HG02943 (cell line): ENCODE results near the gene LAMC3.

Experiments
- ATAC-seq: cut with Tn5 transposase; IDR thresholded peaks from one replicate; pipeline ENCODE4 v1.9.1; 2021; ENCODE audit warnings: mild to moderate bottlenecking, low read depth, moderate library complexity; ENCODE audit not compliant: unreplicated experiment

The LAMC3 gene

DNA sequence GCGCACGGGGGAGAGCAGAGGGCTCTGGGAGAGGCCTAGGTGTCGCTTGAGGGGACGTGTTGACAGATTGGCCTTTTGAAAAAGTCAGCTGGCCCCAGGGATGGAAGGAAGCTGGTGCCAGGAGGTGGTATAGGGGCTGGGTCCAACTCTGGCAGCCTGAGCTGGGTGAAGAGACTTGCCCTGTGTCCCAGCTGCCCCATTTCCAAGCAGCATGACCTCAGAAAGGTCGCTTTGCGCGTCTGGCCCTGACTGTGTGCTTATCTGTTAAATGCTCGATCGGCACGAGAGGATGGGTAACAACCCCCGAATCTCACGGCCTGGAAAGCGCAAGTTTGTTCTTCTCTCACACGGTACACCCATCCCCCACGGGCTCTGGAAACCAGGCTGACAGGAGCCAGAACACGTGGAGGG lies 31.2 kb upstream of the LAMC3 start:
- ATAC-seq = no peak

DNA sequence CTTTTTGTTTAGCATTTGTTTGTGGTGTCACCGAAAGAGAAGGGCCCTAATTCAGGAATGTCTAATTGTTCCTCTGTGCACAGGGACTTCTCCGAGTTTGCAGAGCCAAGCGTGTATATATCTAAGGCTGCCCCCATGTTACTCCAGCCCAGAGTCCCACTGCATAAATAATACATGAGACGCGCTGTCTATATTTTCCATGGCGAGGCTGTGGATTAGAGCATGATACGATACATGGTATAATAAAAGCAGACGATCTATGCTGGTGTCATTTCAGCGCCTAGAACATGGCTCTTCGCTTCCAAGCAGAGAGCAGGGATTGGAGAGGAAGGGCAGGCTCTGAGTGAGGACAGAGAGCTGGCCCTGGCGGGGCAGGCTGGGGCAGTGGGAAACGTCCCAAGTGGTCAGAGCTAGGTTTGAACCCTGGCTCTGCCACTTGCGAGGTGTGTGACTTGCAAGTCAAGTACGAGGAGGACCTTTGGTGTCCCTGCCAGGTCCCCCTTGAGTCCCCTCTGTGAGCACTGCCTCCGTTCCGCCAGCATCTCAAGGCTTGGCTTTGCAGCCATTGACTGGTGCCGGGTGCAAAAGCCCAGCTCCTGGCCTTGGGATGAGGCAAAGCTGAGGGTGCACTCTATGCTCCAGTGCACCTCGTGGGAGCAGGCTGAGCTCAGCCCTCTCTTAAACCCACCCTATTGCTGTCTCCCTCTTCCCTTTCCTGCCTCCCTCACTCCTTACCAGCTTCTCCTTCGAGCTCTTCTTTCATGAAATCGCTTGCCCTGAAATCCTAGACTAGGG lies 29.2 kb upstream of the LAMC3 start:
- ATAC-seq = no peak

DNA sequence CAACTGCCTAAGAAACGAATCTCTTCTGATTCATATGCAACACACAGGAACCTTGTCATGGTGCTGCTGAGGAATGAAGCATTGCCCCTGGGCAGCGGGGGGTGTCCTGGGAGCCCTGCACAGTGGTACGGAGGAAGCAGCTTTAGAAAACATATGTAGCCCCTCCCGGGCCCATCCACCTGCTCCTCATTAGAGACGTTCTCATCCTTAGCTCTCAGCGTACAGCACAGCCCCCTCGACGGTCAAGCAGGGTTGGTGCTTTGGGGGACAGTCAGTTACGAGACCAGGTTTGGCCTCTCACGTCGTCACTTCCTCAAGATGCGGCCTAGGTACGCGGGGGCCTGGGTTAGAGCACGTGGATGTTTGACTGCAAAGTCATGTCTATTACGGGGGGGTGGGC lies 28.4 kb upstream of the LAMC3 start:
- ATAC-seq = no peak

DNA sequence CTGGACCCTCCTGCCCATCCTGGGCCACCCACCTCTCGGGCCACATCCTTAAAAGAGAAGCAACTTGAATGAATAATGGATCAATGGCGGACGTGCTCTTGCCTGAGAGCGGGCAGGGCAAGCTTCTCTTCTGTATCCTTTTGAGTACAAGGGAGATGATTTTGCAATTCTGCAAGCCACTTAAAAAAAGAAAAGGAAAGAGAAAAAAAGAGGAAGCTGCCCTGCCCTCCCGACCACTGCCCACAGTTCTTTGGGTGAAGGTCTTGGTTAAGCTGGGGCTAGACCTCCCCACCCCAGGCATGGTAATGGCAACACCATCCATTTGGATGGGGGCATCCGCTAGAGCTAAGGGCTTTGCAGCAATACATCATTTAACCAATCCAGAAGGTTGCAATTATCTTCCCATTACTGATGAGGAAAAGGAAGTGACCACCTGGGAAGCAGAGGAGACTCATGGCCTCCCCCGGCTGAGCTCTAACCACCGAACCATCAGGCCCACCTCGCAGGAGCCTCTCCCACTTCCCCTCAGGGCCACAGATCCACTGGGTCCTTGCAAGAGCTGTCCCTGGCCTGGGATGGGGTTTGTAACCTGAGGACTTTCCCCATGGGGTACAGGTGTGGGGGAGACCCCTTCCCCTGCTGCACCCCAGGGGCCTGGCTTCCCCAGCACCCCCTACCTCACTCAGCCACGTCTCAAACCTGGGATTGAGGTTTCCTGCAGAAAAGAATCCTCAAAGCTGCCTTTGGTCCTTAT lies 27.8 kb upstream of the LAMC3 start:
- no peak for ATAC-seq

DNA sequence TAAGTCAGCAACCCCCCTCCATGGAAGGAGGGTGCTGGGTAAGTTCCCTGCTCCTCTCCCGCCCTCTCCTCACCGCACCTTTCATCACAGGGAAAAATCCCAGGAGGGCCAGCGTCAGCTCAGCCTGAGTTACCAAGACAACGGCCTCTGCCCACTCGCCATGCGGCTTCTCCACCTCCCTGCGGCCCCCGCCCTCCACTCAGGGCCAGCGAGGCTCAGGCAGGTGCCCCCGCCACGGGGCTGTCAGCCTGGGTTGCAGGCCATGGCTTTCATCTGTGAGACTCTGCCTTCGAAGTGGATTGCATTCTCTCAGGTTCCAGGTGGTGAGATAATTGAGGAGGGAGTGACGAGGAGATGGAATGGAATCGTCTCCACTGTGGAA lies 27.2 kb upstream of the LAMC3 start:
- ATAC-seq = no peak

DNA sequence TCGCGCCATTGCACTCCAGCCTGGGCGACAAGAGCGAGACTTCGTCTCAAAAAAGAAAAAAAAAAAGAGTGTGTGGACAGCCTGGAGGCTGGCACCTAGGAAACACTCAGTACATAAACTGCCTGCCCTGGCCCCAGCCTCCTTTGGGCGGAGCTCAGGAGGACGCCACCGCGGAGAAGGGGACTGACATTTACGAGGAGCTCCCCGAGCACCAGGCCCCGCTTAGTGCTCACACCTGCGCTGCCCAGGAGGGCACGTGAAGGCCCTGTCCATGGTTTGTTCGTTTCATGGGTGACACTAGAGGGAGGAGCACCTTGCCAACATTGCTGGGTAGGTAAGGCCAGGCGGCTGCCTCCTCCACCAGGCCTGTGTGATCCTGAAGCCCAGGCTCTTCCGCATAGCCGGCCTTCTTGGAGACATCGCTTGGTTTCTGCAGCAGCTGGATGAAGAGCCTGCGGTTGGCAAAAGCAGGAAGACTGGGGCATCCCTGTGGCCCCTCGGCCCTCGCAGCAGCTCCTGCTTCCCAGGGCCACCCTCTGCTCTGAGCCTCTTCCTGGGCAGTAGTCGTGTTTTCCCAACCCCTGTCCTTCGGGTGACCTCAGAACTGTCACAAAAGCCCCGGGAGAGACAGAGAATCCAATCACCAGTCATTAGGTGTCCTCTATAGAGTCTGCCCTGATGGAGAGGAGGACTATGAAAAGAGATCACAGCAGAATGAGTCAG lies 26.2 kb upstream of the LAMC3 start:
- no peak for ATAC-seq

DNA sequence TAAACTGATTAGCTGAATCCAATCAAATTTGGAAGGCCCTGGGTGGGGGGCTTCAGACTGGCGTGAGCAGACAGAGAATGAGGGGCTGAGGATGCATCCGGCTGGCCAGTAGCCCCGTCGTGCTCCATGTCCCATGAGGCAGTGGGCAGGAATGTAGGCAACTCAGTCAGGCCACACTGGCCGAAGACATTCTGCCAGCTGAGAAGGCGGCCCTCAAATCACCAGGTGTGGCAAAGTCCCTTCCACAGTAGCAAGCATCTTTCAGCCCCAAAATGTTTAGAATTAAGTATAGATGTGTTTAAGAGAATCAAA lies 25.7 kb upstream of the LAMC3 start:
- no peak for ATAC-seq

DNA sequence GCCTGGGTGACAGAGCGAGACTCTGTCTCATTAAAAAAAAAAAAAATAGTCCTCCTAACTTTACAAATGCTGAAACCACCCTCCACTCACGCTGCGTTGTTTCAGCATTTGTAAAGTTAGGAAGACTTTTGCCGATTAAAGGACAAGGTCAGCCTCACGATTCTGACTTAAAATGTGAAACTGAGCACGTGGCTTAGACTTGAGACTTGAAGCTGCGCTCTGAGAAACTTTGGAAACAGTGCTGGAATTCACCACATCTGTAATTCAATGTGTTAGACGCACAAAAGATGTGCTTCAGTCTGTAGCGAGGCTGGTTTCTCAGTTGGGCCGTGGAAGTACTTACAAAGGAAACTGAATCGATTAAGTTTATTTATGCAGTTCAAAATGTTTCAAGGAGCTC lies 25.0 kb upstream of the LAMC3 start:
- ATAC-seq = no peak

DNA sequence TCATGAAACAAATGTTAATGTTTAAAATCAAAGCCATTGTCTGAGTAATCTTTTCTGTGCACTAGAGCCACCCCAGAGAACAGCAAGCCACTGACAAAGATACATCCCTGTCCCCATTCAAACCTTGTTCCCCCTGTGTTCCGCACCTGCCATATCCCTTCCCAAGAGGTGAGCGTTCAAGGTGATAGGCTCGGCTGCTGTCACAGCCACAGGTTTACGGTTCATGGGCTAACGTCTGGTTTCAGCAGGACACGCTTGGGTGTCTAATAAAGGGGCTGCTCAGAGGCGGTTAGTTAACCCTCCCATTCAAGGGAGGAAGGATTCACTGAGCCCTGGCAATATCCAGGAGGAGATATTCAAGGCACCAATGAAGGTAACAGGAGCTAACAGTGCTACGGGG lies 24.5 kb upstream of the LAMC3 start:
- ATAC-seq = no peak

DNA sequence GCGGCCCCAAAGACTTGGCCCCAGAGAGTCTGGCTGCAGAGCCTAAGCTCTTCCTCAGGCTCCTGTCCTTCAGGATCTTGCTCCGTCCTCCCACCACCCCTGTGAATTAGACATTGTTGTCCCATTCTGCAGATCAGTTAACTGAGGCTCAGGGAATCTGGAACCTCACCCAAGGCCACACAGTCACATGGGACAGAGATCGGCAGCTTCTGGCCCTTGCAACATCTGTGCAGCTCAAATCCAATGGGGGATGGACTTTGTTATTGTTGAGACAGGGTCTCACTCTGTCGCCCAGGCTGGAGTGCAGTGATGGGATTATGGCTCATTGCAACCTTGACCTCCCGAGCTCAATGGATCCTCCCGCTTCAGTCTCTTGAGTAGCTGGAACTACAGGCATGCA lies 23.9 kb upstream of the LAMC3 start:
- ATAC-seq = no peak

DNA sequence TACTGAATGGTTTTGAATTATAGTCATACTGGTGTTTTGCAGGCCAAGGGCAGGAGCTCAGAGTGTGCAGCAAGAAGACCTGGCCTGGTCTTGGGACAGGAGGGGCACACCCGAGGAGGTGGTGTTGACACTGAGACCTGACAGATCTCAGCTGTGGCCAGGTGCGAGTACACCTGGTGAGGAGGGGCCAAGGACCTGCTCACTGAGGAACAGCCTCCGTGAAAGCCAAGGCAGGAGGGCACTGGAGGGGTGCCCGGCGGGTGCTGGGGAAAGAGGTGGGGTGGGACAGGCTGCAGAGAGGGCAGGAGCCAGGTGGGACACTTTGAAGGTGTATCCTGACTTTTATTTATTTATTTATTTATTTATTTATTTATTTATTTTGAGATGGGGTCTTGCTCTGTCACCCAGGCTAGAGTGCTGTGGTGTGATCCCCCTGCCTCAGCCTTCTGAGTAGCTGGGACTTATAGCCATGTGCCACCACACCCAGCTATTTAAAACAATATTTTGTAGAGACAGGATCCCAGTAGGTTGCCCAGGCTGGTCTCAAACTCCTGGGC lies 23.3 kb upstream of the LAMC3 start:
- no peak for ATAC-seq

DNA sequence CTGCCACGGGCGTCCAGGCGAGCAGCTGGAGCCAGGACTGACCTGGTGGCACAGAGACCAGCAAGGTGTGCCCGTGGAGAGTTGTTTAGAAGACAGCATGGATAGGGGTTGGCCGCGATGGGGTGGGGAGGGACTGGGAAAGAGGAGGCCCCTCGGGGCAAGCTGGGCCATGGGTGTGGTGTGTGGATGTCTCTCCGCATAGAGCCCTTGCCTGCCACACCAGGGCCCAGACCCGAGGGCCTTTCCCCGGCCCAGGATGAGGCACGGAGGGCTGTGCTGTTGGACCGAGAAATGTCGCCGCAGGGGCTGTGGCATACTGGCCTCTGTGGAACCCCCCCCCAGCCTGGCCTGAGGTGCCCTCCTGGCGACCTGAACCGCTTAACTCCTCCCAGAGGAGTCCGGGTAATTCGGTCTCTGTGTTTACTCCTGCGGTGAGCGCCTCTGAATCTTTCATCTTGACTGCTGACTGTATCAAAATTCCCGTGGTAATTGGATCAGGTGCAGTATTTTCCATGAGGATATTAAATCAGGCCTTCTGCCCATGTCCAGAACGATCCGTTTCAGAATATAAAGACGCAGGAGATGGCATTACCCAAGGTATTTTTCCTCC lies 22.5 kb upstream of the LAMC3 start:
- ATAC-seq = no peak

DNA sequence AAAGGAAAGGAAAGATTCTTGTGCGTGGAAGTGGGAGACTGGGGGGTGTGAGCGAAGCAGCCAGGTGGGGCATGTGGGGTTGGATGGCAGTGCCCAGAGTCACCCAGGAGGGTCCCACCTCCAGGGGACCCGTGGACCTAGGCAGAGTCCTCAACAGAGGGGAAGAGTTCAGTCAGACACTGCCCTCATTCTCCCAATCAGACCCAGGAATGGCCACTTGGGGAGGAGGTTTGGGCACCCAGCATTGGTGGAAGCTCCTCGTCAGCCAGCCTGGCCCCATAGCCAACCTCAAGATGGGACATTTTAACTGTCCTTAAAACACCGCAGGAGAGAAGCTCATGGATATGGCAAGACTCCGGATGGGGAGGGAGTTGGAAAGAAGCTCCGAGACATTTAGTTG lies 21.9 kb upstream of the LAMC3 start:
- ATAC-seq = no peak

DNA sequence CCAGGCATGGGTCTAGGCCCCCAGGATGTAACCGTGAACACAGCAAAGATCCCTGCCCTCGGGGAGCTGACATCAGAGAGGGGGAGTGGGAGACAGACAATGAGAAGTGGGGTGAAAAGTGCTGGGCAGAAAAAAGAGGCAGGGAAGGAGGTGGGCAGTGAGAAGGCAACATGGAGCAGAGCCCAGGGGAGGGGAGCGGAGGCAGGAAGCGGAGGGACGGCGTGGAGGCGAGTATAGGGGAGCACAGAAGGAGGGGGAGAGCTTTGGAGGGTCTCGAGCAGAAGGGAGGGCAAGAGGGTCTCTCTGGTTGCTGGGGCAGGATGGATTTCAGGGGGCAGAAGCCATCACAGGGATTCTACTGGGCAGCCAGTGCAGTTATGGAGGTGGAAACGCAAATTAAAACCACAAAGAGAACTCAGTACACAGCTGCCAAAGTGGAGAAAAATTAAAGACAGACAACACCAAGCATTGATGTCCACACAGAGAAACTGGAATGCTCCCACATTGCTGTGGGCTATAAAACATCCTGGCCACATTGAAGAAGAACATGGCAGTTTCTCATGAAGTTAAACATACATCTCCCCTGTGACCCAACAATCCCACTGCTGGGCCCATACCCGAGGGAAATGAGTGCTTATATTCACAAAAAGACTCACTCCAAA lies 21.1 kb upstream of the LAMC3 start:
- ATAC-seq = no peak

DNA sequence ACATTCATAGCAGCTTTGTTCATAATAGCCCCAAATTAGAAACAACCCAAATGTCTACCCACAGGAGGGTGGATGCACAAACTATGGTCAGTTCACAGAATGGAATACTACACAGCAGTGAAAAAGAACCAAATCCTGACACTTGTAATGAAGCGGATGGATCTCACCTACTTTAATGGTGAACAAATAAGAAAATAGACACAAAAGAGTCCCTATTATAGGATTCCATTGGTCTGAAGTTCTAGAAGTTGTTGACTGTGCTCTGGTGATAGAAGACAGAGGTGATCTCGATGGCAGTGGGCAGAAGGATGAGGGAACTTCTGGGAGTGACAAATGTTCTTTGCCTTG lies 20.6 kb upstream of the LAMC3 start:
- no peak for ATAC-seq

DNA sequence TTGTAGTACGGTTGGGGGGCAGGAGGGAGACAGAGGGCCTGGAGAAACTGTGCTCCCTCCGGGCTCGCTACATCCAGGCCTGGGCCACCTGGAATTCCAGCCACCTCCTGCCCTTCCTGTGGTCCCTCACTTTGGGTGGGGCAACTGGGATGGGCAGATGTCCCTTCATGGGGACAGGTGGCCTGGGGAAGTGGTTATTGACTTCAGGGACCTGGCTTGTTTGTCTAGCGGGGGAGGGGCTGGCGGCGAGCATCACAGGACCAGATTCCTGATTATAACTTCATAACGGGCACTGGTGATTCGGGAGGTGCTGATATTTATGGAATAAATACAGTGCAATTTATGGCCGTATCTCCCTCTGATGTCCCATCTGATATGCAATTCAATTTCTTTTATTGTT lies 20.1 kb upstream of the LAMC3 start:
- no peak for ATAC-seq

DNA sequence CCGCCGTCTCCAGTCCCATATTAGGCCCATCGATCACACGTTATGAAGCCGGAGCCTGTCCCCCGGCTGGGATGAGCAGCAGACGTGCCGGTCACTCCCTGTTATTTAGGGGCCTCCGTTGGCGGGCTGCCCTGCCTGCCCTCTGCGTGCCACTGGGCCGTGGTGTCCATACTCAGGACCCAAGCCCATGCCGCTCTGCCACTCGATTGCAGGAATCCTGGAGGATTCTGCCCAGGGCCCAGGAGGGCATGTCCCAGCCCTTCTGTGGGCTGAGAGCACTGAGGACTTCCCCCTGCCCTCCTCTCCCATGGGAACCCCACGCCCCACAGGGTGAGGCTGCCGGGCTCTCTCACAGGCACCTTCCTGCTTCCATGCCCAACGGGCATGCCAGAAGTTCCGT lies 19.6 kb upstream of the LAMC3 start:
- no peak for ATAC-seq

DNA sequence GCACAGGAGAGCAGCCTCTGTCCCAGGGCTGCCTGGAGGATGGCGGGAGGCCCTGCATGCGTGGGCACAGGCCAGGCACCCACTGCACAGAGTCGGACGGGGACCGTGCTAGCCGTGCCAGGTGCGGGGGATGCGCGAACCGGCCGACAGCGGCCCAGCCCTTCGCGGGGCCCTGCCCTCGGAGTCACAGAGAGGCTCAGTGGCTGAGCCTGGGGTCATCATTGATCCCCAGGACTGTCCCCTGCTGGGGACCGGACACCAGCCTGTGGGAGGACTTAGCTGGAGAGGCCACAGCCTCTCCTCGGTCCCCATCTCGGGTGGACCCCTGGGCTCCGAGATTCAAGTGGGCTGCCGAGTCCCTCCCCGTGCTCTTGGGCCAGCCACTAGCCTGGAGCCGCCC lies 19.1 kb upstream of the LAMC3 start:
- no peak for ATAC-seq

DNA sequence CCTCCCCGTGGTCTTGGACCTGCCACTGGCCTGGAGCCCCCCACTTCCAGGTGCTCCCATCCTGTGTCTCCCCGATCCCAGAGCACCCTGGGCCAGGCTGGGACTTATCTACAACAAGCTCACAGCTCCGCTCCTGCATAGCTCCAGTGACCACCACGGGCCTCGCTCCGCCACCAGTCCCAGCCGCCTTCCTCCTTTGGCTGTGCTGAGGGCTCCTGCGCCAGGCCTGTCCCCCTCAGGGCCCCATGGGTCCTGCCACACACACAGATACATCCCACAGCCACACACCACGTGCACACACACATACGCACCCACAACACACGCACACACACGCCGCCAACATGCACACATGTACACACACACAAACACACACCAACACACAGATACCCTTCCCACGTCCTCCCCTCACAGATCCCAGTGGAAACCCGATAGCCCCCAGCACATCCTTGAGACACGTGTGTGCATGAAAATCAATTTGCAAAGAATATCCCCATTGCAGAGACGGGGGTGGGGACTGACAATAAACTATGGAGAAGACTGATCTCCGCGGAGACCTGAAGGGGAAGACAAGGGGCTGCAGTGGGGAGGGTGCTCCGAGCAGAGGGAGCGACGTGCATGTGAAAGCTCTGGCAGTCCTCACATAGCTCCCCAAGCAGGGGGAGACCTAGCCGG lies 18.5 kb upstream of the LAMC3 start:
- ATAC-seq = no peak
